ENCODE results near the gene ZNF407. TPM values are rescaled to one million over a fixed set of nuclear protein-coding genes. Genes with fewer than 3 reads are reported as not detected.

Gene ZNF407
- total and polyA plus RNA-seq, 4 donors = 2.8 to 34.9 (median 9.5) TPM

DNA sequence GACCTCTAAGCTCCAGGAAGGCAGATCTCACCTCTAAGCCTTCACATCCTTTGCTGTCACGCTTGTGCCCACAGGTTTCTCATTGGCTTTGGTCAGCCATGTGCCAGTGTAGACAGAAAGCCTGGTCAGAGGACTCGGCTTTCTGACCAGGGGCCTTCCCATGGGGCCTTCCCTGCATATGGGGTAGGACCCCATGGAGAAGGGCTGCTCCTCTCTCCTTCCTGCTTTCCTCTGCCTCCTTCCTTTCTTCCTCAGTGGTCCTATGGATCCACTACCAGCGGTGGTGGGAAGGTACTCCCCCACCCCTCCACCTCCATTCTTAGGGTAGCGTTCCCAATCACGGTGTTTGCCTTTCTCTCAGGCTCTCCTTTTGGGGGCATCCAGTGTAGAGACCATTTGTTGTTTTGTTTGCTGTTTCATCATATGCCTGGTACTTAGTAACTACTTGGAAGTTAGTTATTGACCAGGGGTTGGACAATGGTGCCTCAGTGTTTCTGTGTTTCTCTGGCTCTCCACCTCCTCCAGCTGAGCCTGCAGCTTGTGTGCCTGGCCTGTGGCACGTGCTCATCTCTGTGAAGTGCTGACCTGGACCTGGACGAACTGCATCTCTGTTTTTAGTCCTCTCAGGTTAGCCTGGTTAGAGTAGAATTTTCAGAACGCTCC lies 71.6 kb downstream of the ZNF407 start:
- 93 to 98% methylated on average over 8 of the region's 8 CpGs for WGBS, 2 donors

DNA sequence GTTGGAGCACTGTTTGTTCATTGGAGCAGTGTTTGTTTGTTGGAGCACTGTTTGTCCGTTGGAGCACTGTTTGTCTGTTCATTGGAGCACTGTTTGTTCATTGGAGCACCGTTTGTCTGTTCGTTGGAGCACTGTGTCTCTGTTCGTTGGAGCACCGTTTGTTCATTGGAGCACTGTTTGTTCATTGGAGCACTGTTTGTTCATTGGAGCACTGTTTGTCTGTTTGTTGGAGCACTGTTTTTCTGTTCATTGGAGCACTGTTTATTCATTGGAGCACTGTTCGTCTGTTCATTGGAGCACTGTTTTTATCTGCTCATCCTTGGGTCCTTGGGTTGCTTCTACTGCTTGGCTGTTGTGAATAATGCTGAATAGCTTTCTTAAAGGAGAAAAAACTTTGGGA lies 74.7 kb downstream of the ZNF407 start:
- TF ChIP-seq, protein P1, sequence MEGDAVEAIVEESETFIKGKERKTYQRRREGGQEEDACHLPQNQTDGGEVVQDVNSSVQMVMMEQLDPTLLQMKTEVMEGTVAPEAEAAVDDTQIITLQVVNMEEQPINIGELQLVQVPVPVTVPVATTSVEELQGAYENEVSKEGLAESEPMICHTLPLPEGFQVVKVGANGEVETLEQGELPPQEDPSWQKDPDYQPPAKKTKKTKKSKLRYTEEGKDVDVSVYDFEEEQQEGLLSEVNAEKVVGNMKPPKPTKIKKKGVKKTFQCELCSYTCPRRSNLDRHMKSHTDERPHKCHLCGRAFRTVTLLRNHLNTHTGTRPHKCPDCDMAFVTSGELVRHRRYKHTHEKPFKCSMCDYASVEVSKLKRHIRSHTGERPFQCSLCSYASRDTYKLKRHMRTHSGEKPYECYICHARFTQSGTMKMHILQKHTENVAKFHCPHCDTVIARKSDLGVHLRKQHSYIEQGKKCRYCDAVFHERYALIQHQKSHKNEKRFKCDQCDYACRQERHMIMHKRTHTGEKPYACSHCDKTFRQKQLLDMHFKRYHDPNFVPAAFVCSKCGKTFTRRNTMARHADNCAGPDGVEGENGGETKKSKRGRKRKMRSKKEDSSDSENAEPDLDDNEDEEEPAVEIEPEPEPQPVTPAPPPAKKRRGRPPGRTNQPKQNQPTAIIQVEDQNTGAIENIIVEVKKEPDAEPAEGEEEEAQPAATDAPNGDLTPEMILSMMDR (IDR thresholded peaks at IDR 0.05; ENCODE audit: control extremely low read depth, extremely low read depth) = no peak
- no peak overlapping the region for H3K4me3 ChIP-seq
- H3K9me3 ChIP-seq (ENCODE audit: control insufficient read depth in 4 of 4, insufficient read depth in 3 of 4, low read length in 3 of 4) = peaks cover 0 to 2% (median 0%) of the 10 kb centered on the region in 4 donors
- DNase-seq (no peak), ATAC-seq (ENCODE audit: insufficient read depth, low FRiP score) (no peak)
- H3K27ac ChIP-seq (ENCODE audit: low read depth in 1 of 2, low read length in 1 of 2) = no peak overlapping the region
- peaks cover 0 to 7% (median under 1%) of the 10 kb centered on the region in 4 donors for H3K36me3 ChIP-seq (ENCODE audit: control insufficient read depth in 4 of 4, insufficient read depth in 4 of 4, low read length in 4 of 4)
- H3K27me3 ChIP-seq (ENCODE audit: control insufficient read depth in 3 of 3, insufficient read depth in 3 of 3, low read length in 2 of 3) = no peaks in the 10 kb centered on the region
- H3K4me1 ChIP-seq (ENCODE audit: control insufficient read depth in 5 of 5, insufficient read depth in 5 of 5, low read length in 5 of 5) = no peaks in the 10 kb centered on the region
- H3K9ac ChIP-seq (ENCODE audit: insufficient read depth in 1 of 2, low read length in 2 of 2) = no peak overlapping the region
- WGBS, 2 donors = 76 to 89% methylated on average over 6 of the region's 6 CpGs

More for the DNA sequence above, 71.6 kb downstream of the ZNF407 start:
- Histone ChIP-seq H3K4me1 (ENCODE audit: control insufficient read depth in 5 of 5, insufficient read depth in 5 of 5, low read length in 5 of 5) (no peaks in the 10 kb centered on the region), H3K4me3 (no peak overlapping the region), H3K36me3 (ENCODE audit: control insufficient read depth in 4 of 4, insufficient read depth in 4 of 4, low read length in 4 of 4) (peaks cover 0 to 1% (median 0%) of the 10 kb centered on the region in 4 donors), H3K9ac (ENCODE audit: insufficient read depth in 1 of 2, low read length in 2 of 2) (no peak overlapping the region), H3K9me3 (ENCODE audit: control insufficient read depth in 4 of 4, insufficient read depth in 3 of 4, low read length in 3 of 4) (no peaks in the 10 kb centered on the region), H3K27me3 (ENCODE audit: control insufficient read depth in 3 of 3, insufficient read depth in 3 of 3, low read length in 2 of 3) (no peaks in the 10 kb centered on the region), H3K27ac (ENCODE audit: low read depth in 1 of 2, low read length in 1 of 2) (no peak overlapping the region)
- TF ChIP-seq, protein P1 (IDR thresholded peaks at IDR 0.05; ENCODE audit: control extremely low read depth, extremely low read depth) = no peak
- no peak for DNase-seq
- ATAC-seq (ENCODE audit: insufficient read depth, low FRiP score) = no peak

- no peaks in the 10 kb centered on the region for H3K4me1 ChIP-seq (ENCODE audit: control insufficient read depth in 5 of 5, insufficient read depth in 5 of 5, low read length in 5 of 5)
- DNase-seq (no peak), ATAC-seq (ENCODE audit: insufficient read depth, low FRiP score) (no peak)
- no peaks in the 10 kb centered on the region for H3K27me3 ChIP-seq (ENCODE audit: control insufficient read depth in 3 of 3, insufficient read depth in 3 of 3, low read length in 2 of 3)
- TF ChIP-seq, protein P1 (IDR thresholded peaks at IDR 0.05; ENCODE audit: control extremely low read depth, extremely low read depth) = no peak
- H3K9me3 ChIP-seq (ENCODE audit: control insufficient read depth in 4 of 4, insufficient read depth in 3 of 4, low read length in 3 of 4) = peaks cover 0 to 2% (median 0%) of the 10 kb centered on the region in 4 donors
- no peak overlapping the region for H3K27ac ChIP-seq (ENCODE audit: low read depth in 1 of 2, low read length in 1 of 2)
- peaks cover 0 to 20% (median 2%) of the 10 kb centered on the region in 4 donors for H3K36me3 ChIP-seq (ENCODE audit: control insufficient read depth in 4 of 4, insufficient read depth in 4 of 4, low read length in 4 of 4)
- WGBS, 2 donors = 88 to 89% methylated on average over 2 of the region's 2 CpGs
- H3K9ac ChIP-seq (ENCODE audit: insufficient read depth in 1 of 2, low read length in 2 of 2) = no peak overlapping the region
- no peak overlapping the region for H3K4me3 ChIP-seq
These were observed 76.8 kb downstream of the ZNF407 start for GRCh38 chr18:74674487-74674886.
